GM23248 (cell line): ENCODE data around the gene PPFIA3.

Source experiments
- EZH2 ChIP-seq: fragments of 200-600 bp; sonication (generic); IDR thresholded peaks from 2 replicates; pipeline ENCODE4 v1.6.1; 2018; ENCODE audit warnings: antibody characterized with exemption, mild to moderate bottlenecking; ENCODE audit not compliant: insufficient read depth, poor library complexity, severe bottlenecking
- EZH2phosphoT487 ChIP-seq: fragments of 200-600 bp; sonication (generic); IDR thresholded peaks from 2 replicates; pipeline ENCODE4 v1.6.1; 2018; ENCODE audit warnings: antibody characterized with exemption, moderate library complexity, mild to moderate bottlenecking, low read depth; ENCODE audit not compliant: insufficient read depth

DNA sequence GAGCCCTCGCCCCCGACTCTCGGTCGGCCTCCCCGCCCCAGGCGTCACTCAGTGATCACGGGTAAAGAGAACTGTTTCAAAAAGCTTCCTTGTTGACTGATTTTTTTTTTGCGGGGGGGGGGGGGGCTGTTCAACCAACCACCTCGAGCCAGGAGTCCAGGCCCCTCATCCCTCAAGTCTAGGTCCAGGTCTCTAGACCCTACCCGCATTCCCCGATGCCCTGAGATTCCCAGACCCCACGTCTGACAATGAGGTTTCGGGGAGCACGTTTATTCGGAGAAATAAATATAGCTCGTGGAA is 31.6 kb downstream of the PPFIA3 start:
- TF ChIP-seq EZH2 (no peak), EZH2phosphoT487 (no peak)
